ENCODE data around the gene VSIG10.
"Not testable (repeated sequence)": the region's sequence is repeated elsewhere in the genome, so short reads cannot be mapped to it uniquely, and the experiment has no call there.

- not testable (repeated sequence) for TF ChIP-seq CTCF (IDR thresholded peaks at IDR 0.05 in 4 of 5, conservative IDR thresholded peaks at IDR 0.05 in 1 of 5); POLR2A (IDR thresholded peaks at IDR 0.05)
Measured at GRCh38 chr12:118081521-118081920, 22.3 kb downstream of the VSIG10 start.

Data from gastrocnemius medialis (tissue), 4 donors.